HepG2 (cell line): Measurements from ENCODE around the gene ZBTB20. TPM values are rescaled to one million over a fixed set of nuclear protein-coding genes. Genes with fewer than 3 reads are reported as not detected.

Experiments
- ATAC-seq: fragments of 200-7000 bp; cut with Tn5 transposase; 3 replicates; pipeline ENCODE4 v1.9.1; 2020; ENCODE audit warnings: mild to moderate bottlenecking, moderate library complexity
- BruUV-seq: library from RNA; stranded (reverse); fragments of 400-500 nt; replicated peaks from 2 replicates; lab custom pipeline; 2021; lab: Mats Ljungman, UMichigan
- CTCF ChIA-PET: fragments of 300-600 bp; formaldehyde crosslinking; extraction: SDS; loops from one replicate; lab custom pipeline; 2021; ENCODE audit warnings: low total read pairs, inconsistent platforms, low intra/inter-chr PET ratio; lab: Yijun Ruan, JAX
- POLR2A ChIA-PET: fragments of 350-600 bp; sonication (Branson Sonifier 250); formaldehyde crosslinking; loops from one replicate; lab custom pipeline; 2020; ENCODE audit warnings: antibody characterized with exemption, inconsistent platforms; lab: Yijun Ruan, JAX
- DNase-seq: peaks from one replicate; pipeline ENCODE4 v3.0.0-alpha.2; 2015; ENCODE audit warnings: low spot score
- FAIRE-seq: peaks from 3 replicates; lab custom pipeline; 2011; peaks lifted over from hg19 to GRCh38; lab: Jason Lieb, UNC
- H2AFZ ChIP-seq: one replicate; pipeline ENCODE4 v1.6.1; 2011; ENCODE audit warnings: low read length, inconsistent platforms
- H3K27ac ChIP-seq: fragments of 300-600 bp; 3 replicates; pipeline ENCODE4 v1.8.0; 2011; ENCODE audit warnings: mixed run types, mild to moderate bottlenecking, mixed read lengths, low read length, inconsistent platforms; ENCODE audit not compliant: insufficient read depth; ENCODE audit errors: extremely low read length
- H3K27me3 ChIP-seq, 2 experiments: fragments of 200-600 bp in 1 of 2; 2 replicates in 1 of 2; 3 replicates in 1 of 2; pipeline versions ENCODE4 v1.6.0 to v1.8.0; 2011; ENCODE audit warnings: low read length in 2 of 2, mild to moderate bottlenecking in 2 of 2, moderate library complexity in 2 of 2, inconsistent platforms in 1 of 2; ENCODE audit not compliant: insufficient read depth in 2 of 2, control insufficient read depth in 1 of 2
- H3K36me3 ChIP-seq, 2 experiments: fragments of 200-600 bp in 1 of 2; replicated peaks in 1 of 2; 2 replicates in 1 of 2; 3 replicates in 1 of 2; pipeline versions ENCODE4 v1.5.1 to v1.8.0; 2011; ENCODE audit warnings: low read length in 2 of 2, inconsistent platforms in 1 of 2; ENCODE audit not compliant: insufficient read depth in 2 of 2, control insufficient read depth in 1 of 2
- H3K4me1 ChIP-seq: 2 replicates; pipeline ENCODE4 v1.5.1; 2012; ENCODE audit warnings: low read length, inconsistent platforms; ENCODE audit not compliant: insufficient read depth
- H3K4me2 ChIP-seq: 2 replicates; pipeline ENCODE4 v1.6.0; 2011; ENCODE audit warnings: low read depth, low read length, inconsistent platforms
- H3K4me3 ChIP-seq, 3 experiments: fragments of 200-600 bp in 1 of 3; sonication (generic), shearing (Covaris generic) in 1 of 3; replicated peaks in 1 of 3; 2 replicates each; pipeline ENCODE4 v1.5.1; 2011 to 2016; ENCODE audit warnings: low read length in 3 of 3, inconsistent platforms in 2 of 3, low read depth in 2 of 3, mild to moderate bottlenecking in 2 of 3, control low read depth in 1 of 3, mixed read lengths in 1 of 3; ENCODE audit not compliant: insufficient read depth in 1 of 3
- H3K79me2 ChIP-seq: one replicate; pipeline ENCODE4 v1.6.1; 2011; ENCODE audit warnings: low read length, inconsistent platforms; ENCODE audit not compliant: insufficient read depth
- H3K9ac ChIP-seq: 2 replicates; pipeline ENCODE4 v1.6.0; 2011; ENCODE audit warnings: mild to moderate bottlenecking, low read depth, low read length, inconsistent platforms; ENCODE audit not compliant: insufficient read depth
- H3K9me3 ChIP-seq: 2 replicates; pipeline ENCODE4 v1.5.1; 2012; ENCODE audit warnings: mild to moderate bottlenecking, low read length
- H4K20me1 ChIP-seq: 2 replicates; pipeline ENCODE4 v1.6.0; 2011; ENCODE audit warnings: inconsistent platforms, mild to moderate bottlenecking, low read length, moderate library complexity; ENCODE audit not compliant: insufficient read depth
- AGO1 ChIP-seq: fragments of 200-400 bp; formaldehyde crosslinking; IDR thresholded peaks from 2 replicates; pipeline ENCODE4 v1.6.1; 2017; ENCODE audit warnings: mild to moderate bottlenecking, low read depth, low read length, moderate library complexity; ENCODE audit not compliant: poor library complexity, severe bottlenecking
- HOXA5 ChIP-seq: sonication (generic); formaldehyde crosslinking; IDR thresholded peaks from 2 replicates; pipeline ENCODE4 v1.4.0; 2020; ENCODE audit warnings: missing genetic modification reagents
- MEF2D ChIP-seq: sonication (generic); formaldehyde crosslinking; IDR thresholded peaks from 2 replicates; pipeline ENCODE4 v1.5.1; 2020; ENCODE audit warnings: mild to moderate bottlenecking, missing genetic modification reagents
- NR3C1 ChIP-seq: sonication (generic); formaldehyde crosslinking; IDR thresholded peaks from 2 replicates; pipeline ENCODE4 v1.4.0; 2020; ENCODE audit warnings: missing genetic modification reagents
- PREB ChIP-seq: sonication (generic); formaldehyde crosslinking; IDR thresholded peaks from 2 replicates; pipeline ENCODE4 v1.4.0; 2020; ENCODE audit warnings: missing genetic modification reagents
- RFX1 ChIP-seq: fragments of 450-650 bp; IDR thresholded peaks from 2 replicates; pipeline ENCODE4 v1.6.1; 2017
- SIN3A ChIP-seq: IDR thresholded peaks from 2 replicates; pipeline ENCODE4 v1.6.1; 2011; ENCODE audit warnings: low read depth, mild to moderate bottlenecking, control low read depth, low read length, borderline replicate concordance
- STAT6 ChIP-seq: sonication (generic); formaldehyde crosslinking; IDR thresholded peaks from 2 replicates; pipeline ENCODE4 v1.4.0; 2020; ENCODE audit warnings: missing genetic modification reagents, mild to moderate bottlenecking, borderline replicate concordance
- ZNF644 ChIP-seq: IDR thresholded peaks from 2 replicates; pipeline ENCODE4 v1.6.1; 2016; ENCODE audit warnings: low read depth
- ZSCAN9 ChIP-seq: IDR thresholded peaks from 2 replicates; pipeline ENCODE4 v1.6.1; 2016; ENCODE audit warnings: borderline replicate concordance
- WGBS: methylation state at CpG from one replicate; pipeline ENCODE4 v1.1.6; 2017; ENCODE audit warnings: low lambda C conversion rate; 5-methylcytosine and 5-hydroxymethylcytosine counted together
- in situ Hi-C: cut with HindIII; loops from 2 replicates; pipeline ENCODE4 v1.10.0; 2017; ENCODE audit warnings: low pct_unique_long_range_greater_than_20kb; ENCODE audit not compliant: extremely low pct_ligation_motif_present
- intact Hi-C: fragments of 100-400 bp; cut with micrococcal nuclease; formaldehyde crosslinking; loops from one replicate; pipeline ENCODE4 v1.10.0; 2022; ENCODE audit not compliant: unreplicated experiment
- polyA plus RNA-seq, 8 experiments: library from polyadenylated mRNA; depleted of rRNA in 3 of 8; stranded (reverse) in 7 of 8; unstranded in 1 of 8; fragments of >200 nt; fragmentation: Illumina TruSeq in 4 of 8; extraction: Trizol in 4 of 8; gene quantifications; 2 replicates each; pipeline versions ENCODE4 v1.2.1 to v1.2.3, GENCODE V29; 2011 to 2016; ENCODE audit warnings: low read depth in 4 of 8, missing spikeins in 1 of 8, mixed read lengths in 1 of 8; ENCODE audit not compliant: insufficient read depth in 1 of 8
- total RNA-seq, 5 experiments: library from RNA; depleted of rRNA; stranded (reverse); fragments of >200 nt; fragmentation: Illumina TruSeq; extraction: Trizol; gene quantifications; 2 replicates each; pipeline ENCODE4 v1.2.3, GENCODE V29; 2016; ENCODE audit warnings: low read depth in 1 of 5

Gene ZBTB20
- total and polyA plus RNA-seq, 2 of the 13 experiments (the other 11 are each of a cell fraction or from before 2014, with no cell fraction given), result 1.9 to 8.8 TPM

- no peak for DNase-seq
- no peak overlapping the region for H3K4me3 ChIP-seq
- H3K27me3 ChIP-seq, result no peaks in the 10 kb centered on the region
- no peaks in the 10 kb centered on the region for H4K20me1 ChIP-seq
- ATAC-seq, result no peak
- in situ Hi-C loops, result no loop called here
- FAIRE-seq, result no peak
- H2AFZ ChIP-seq, result no peak overlapping the region
- CTCF ChIA-PET, result no interaction called here
- peaks cover 13% of the 10 kb centered on the region for H3K4me1 ChIP-seq
- peaks cover 4 to 20% of the 10 kb centered on the region in 2 experiments; a peak in 4 of 5 replicates for H3K36me3 ChIP-seq
- POLR2A ChIA-PET, result no interaction called here
- TF ChIP-seq ZSCAN9 (CRISPR knock-in tag), result no peak
- no peak for TF ChIP-seq HOXA5 (CRISPR knock-in tag)
- TF ChIP-seq SIN3A, result no peak
- no peak for TF ChIP-seq NR3C1 (CRISPR knock-in tag)
- no peak for TF ChIP-seq MEF2D (CRISPR knock-in tag)
- TF ChIP-seq AGO1, result no peak
- TF ChIP-seq RFX1, result no peak
- TF ChIP-seq PREB (CRISPR knock-in tag), result no peak
- no peak for TF ChIP-seq STAT6 (CRISPR knock-in tag)
- no peak for TF ChIP-seq ZNF644
- intact Hi-C loops, result loop anchor here (10.0 kb wide), 1 partner anchor 1320 kb away; no protein-coding TSS in a partner anchor
- no peak overlapping the region for H3K27ac ChIP-seq
- BruUV-seq, result no TSS peak
- 91% methylated on average over 2 of the region's 2 CpGs for WGBS
- H3K4me2 ChIP-seq, result no peak overlapping the region
- H3K79me2 ChIP-seq, result no peaks in the 10 kb centered on the region
- H3K9me3 ChIP-seq, result no peaks in the 10 kb centered on the region
- no peak overlapping the region for H3K9ac ChIP-seq
Measured at GRCh38 chr3:114374433-114374990, 772.6 kb downstream of the ZBTB20 start.
